Mesenchymal stem cell (in vitro differentiated cells and primary cell): ENCODE results near the gene ZNF814. TPM values are rescaled to one million over a fixed set of nuclear protein-coding genes. Genes with fewer than 3 reads are reported as not detected.

Experiments used
- DNase-seq: peaks from one replicate; pipeline ENCODE4 v3.0.0-alpha.2; 2013
- H2AFZ ChIP-seq: one replicate; pipeline ENCODE4 v1.6.1; 2013; ENCODE audit warnings: low read depth, mild to moderate bottlenecking, control low read depth, inconsistent platforms, low read length, moderate library complexity
- H2AK5ac ChIP-seq: 2 replicates; pipeline ENCODE4 v1.6.1; 2013; ENCODE audit warnings: low read length, moderate library complexity, mild to moderate bottlenecking, inconsistent platforms; ENCODE audit not compliant: severe bottlenecking
- H2BK120ac ChIP-seq: one replicate; pipeline ENCODE4 v1.6.1; 2013; ENCODE audit warnings: low read depth, mild to moderate bottlenecking, inconsistent platforms, low read length, moderate library complexity
- H2BK12ac ChIP-seq, 2 experiments: one replicate each; pipeline ENCODE4 v1.6.1; 2013; ENCODE audit warnings: inconsistent platforms in 2 of 2, low read length in 2 of 2, mild to moderate bottlenecking in 2 of 2, moderate library complexity in 2 of 2, control low read depth in 1 of 2
- H2BK15ac ChIP-seq: one replicate; pipeline ENCODE4 v1.6.1; 2013; ENCODE audit warnings: mild to moderate bottlenecking, low read depth, inconsistent platforms; ENCODE audit not compliant: poor library complexity, severe bottlenecking
- H2BK5ac ChIP-seq: 2 replicates; pipeline ENCODE4 v1.6.1; 2013; ENCODE audit warnings: low read depth, mild to moderate bottlenecking, low read length, control low read depth, inconsistent platforms; ENCODE audit not compliant: poor library complexity, severe bottlenecking
- H3K14ac ChIP-seq, 2 experiments: one replicate each; pipeline ENCODE4 v1.6.1; 2013; ENCODE audit warnings: inconsistent platforms in 2 of 2, low read length in 2 of 2, control low read depth in 1 of 2, mild to moderate bottlenecking in 1 of 2, moderate library complexity in 1 of 2
- H3K18ac ChIP-seq, 2 experiments: one replicate each; pipeline ENCODE4 v1.6.1; 2013; ENCODE audit warnings: inconsistent platforms in 2 of 2, low read length in 2 of 2, control low read depth in 1 of 2, low read depth in 1 of 2, mild to moderate bottlenecking in 1 of 2
- H3K23ac ChIP-seq, 2 experiments: one replicate each; pipeline ENCODE4 v1.6.1; 2013; ENCODE audit warnings: inconsistent platforms in 2 of 2, low read length in 2 of 2, mild to moderate bottlenecking in 2 of 2, moderate library complexity in 2 of 2, control low read depth in 1 of 2
- H3K27ac ChIP-seq: 2 replicates; pipeline ENCODE4 v1.5.1; 2013; ENCODE audit warnings: mild to moderate bottlenecking, moderate library complexity, low read length, control low read depth, inconsistent platforms; ENCODE audit not compliant: poor library complexity, severe bottlenecking
- H3K27me3 ChIP-seq, 2 experiments: 2 replicates each; pipeline versions ENCODE4 v1.6.1 to v1.7.0; 2013; ENCODE audit warnings: low read length in 2 of 2, mild to moderate bottlenecking in 2 of 2, moderate library complexity in 2 of 2, control low read depth in 1 of 2, inconsistent platforms in 1 of 2; ENCODE audit not compliant: control insufficient read depth in 1 of 2, insufficient read depth in 1 of 2
- H3K36me3 ChIP-seq, 2 experiments: 2 replicates each; pipeline versions ENCODE4 v1.6.1 to v1.7.0; 2013; ENCODE audit warnings: low read length in 2 of 2, control low read depth in 1 of 2, inconsistent platforms in 1 of 2, low read depth in 1 of 2, mild to moderate bottlenecking in 1 of 2; ENCODE audit not compliant: insufficient read depth in 2 of 2, control insufficient read depth in 1 of 2
- H3K4ac ChIP-seq, 2 experiments: one replicate each; pipeline ENCODE4 v1.6.1; 2013; ENCODE audit warnings: inconsistent platforms in 2 of 2, low read length in 2 of 2, mild to moderate bottlenecking in 2 of 2, moderate library complexity in 2 of 2, control low read depth in 1 of 2, low read depth in 1 of 2
- H3K4me1 ChIP-seq: 2 replicates; pipeline ENCODE4 v1.6.1; 2013; ENCODE audit warnings: low read depth, low read length, control low read depth; ENCODE audit not compliant: control insufficient read depth, insufficient read depth
- H3K4me2 ChIP-seq: 2 replicates; pipeline ENCODE4 v1.6.1; 2013; ENCODE audit warnings: low read length, mild to moderate bottlenecking, inconsistent platforms; ENCODE audit not compliant: poor library complexity, severe bottlenecking
- H3K4me3 ChIP-seq, 2 experiments: 2 replicates each; pipeline versions ENCODE4 v1.5.1 to v1.7.0; 2013; ENCODE audit warnings: low read length in 2 of 2, mild to moderate bottlenecking in 2 of 2, control low read depth in 1 of 2, low read depth in 1 of 2; ENCODE audit not compliant: insufficient read depth in 1 of 2
- H3K79me1 ChIP-seq: replicated peaks from 2 replicates; pipeline ENCODE4 v1.6.1; 2013; ENCODE audit warnings: mild to moderate bottlenecking, control low read depth, low read length, inconsistent platforms; ENCODE audit not compliant: poor library complexity, severe bottlenecking
- H3K9ac ChIP-seq: 2 replicates; pipeline ENCODE4 v1.7.0; 2013; ENCODE audit warnings: mild to moderate bottlenecking, low read length, moderate library complexity
- H3K9me3 ChIP-seq: 2 replicates; pipeline ENCODE4 v1.7.0; 2013; ENCODE audit warnings: mild to moderate bottlenecking, low read length; ENCODE audit not compliant: control insufficient read depth
- H4K8ac ChIP-seq: one replicate; pipeline ENCODE4 v1.6.1; 2013; ENCODE audit warnings: inconsistent platforms, mild to moderate bottlenecking, low read length, moderate library complexity
- H4K91ac ChIP-seq: one replicate; pipeline ENCODE4 v1.6.1; 2013; ENCODE audit warnings: mild to moderate bottlenecking, low read length, inconsistent platforms
- WGBS: methylation state at CpG from one replicate; pipeline ENCODE4 v1.1.7; 2013; ENCODE audit warnings: mixed read lengths; 5-methylcytosine and 5-hydroxymethylcytosine counted together
- polyA plus RNA-seq, 2 experiments: library from polyadenylated mRNA; stranded (reverse); fragments of 200-250 nt; gene quantifications; one replicate each; pipeline ENCODE4 v1.2.3, GENCODE V29; 2013

ZNF814 gene
- polyA plus RNA-seq (2013, experiment 1 of 2) = 10.7 TPM
- 9.8 TPM for polyA plus RNA-seq (2013, experiment 2 of 2)

GRCh38 chr19:57888560-57889231 is at the start of gene ZNF814:
ZNF814 (minus strand) TSS chr19:57889037; CDS start chr19:57888802, 235 bp downstream.
- peak; percentile 92 for DNase-seq
- peak within 1 kb of the TSS; percentile 88 to 91 for H3K18ac ChIP-seq
- peak within 1 kb of the TSS; percentile 48 for H2AFZ ChIP-seq
- H4K8ac ChIP-seq = peak within 1 kb of the TSS; percentile 95
- peak within 1 kb of the TSS; percentile 63 for H2BK12ac ChIP-seq
- 1% methylated on average over 41 of the region's 43 CpGs for WGBS
- peak within 1 kb of the TSS; percentile 82 to 94 for H3K4ac ChIP-seq
- H2AK5ac ChIP-seq = peak within 1 kb of the TSS; percentile 78
- peak within 1 kb of the TSS; percentile 67 for H2BK15ac ChIP-seq
- peaks cover 6 to 8% of the 10 kb centered on the region in 2 experiments for H3K36me3 ChIP-seq
- H3K9me3 ChIP-seq = peaks cover 4% of the 10 kb centered on the region
- peak within 1 kb of the TSS; percentile 92 for H4K91ac ChIP-seq
- H3K4me1 ChIP-seq = peaks cover 12% of the 10 kb centered on the region
- H3K27ac ChIP-seq = peak within 1 kb of the TSS; percentile 77
- no peaks in the 10 kb centered on the region for H3K27me3 ChIP-seq
- peak within 1 kb of the TSS; percentile 87 for H3K9ac ChIP-seq
- H3K79me1 ChIP-seq = peaks cover 12% of the 10 kb centered on the region
- peak within 1 kb of the TSS in 1 of 2 experiments; percentile 94 for H3K23ac ChIP-seq
- peak within 1 kb of the TSS; percentile 84 to 87 for H3K4me3 ChIP-seq
- H2BK120ac ChIP-seq = peak within 1 kb of the TSS; percentile 61
- H3K4me2 ChIP-seq = peak within 1 kb of the TSS; percentile 79
- H3K14ac ChIP-seq = peak within 1 kb of the TSS in 1 of 2 experiments; percentile 50
- H2BK5ac ChIP-seq = no peak within 1 kb of the TSS

- H4K8ac ChIP-seq = no peak overlapping the region
- no peak overlapping the region for H3K23ac ChIP-seq
- H2AFZ ChIP-seq = no peak overlapping the region
- no peak overlapping the region for H2BK5ac ChIP-seq
- no peak overlapping the region for H3K9ac ChIP-seq
- peaks cover 38% of the 10 kb centered on the region for H3K79me1 ChIP-seq
- no peak overlapping the region for H3K4me2 ChIP-seq
- H3K36me3 ChIP-seq = peaks cover 24 to 35% of the 10 kb centered on the region in 2 experiments
- H3K9me3 ChIP-seq = peaks cover 35% of the 10 kb centered on the region
- no peaks in the 10 kb centered on the region for H3K27me3 ChIP-seq
- DNase-seq = no peak
- no peak overlapping the region for H3K18ac ChIP-seq
- H3K27ac ChIP-seq = no peak overlapping the region
- WGBS = 93% methylated on average over 12 of the region's 12 CpGs
- H2BK120ac ChIP-seq = no peak overlapping the region
- H3K14ac ChIP-seq = no peak overlapping the region
- H2BK12ac ChIP-seq = no peak overlapping the region
- no peak overlapping the region for H4K91ac ChIP-seq
- no peak overlapping the region for H3K4me3 ChIP-seq
- no peak overlapping the region for H2AK5ac ChIP-seq
- H2BK15ac ChIP-seq = no peak overlapping the region
- no peaks in the 10 kb centered on the region for H3K4me1 ChIP-seq
- no peak overlapping the region for H3K4ac ChIP-seq
These were observed 46.9 kb upstream of the ZNF814 start for GRCh38 chr19:57935731-57936130.

- Histone ChIP-seq H2BK120ac (no peak within 1 kb of the TSS), H3K23ac (peak within 1 kb of the TSS in 1 of 2 experiments; percentile 68), H3K4me1 (no peaks in the 10 kb centered on the region), H2AK5ac (no peak within 1 kb of the TSS), H2AFZ (peak within 1 kb of the TSS; percentile 85), H4K8ac (peak within 1 kb of the TSS; percentile 9), H4K91ac (peak within 1 kb of the TSS; percentile 0), H3K36me3 (peaks cover 31 to 33% of the 10 kb centered on the region in 2 experiments), H3K9me3 (peaks cover 34% of the 10 kb centered on the region), H2BK12ac (no peak within 1 kb of the TSS), H3K14ac (no peak within 1 kb of the TSS), H2BK15ac (no peak within 1 kb of the TSS), H3K4me3 (peak within 1 kb of the TSS; percentile 72 to 90), H3K4me2 (peak within 1 kb of the TSS; percentile 67), H3K79me1 (peaks cover 42% of the 10 kb centered on the region), H3K27ac (no peak within 1 kb of the TSS), H3K4ac (peak within 1 kb of the TSS in 1 of 2 experiments; percentile 59), H3K9ac (peak within 1 kb of the TSS; percentile 91), H3K18ac (peak within 1 kb of the TSS in 1 of 2 experiments; percentile 52), H3K27me3 (no peaks in the 10 kb centered on the region), H2BK5ac (no peak within 1 kb of the TSS)
- peak; percentile 88 for DNase-seq
- 2% methylated on average over 50 of the region's 54 CpGs for WGBS
These were observed 46.2 kb upstream of the ZNF814 start, which contains the start of gene ZNF418 for GRCh38 chr19:57934820-57935665. ZNF418 (minus strand) TSS chr19:57935402; CDS start chr19:57933822, 1,580 bp downstream.

- H2BK120ac ChIP-seq = no peak overlapping the region
- no peak overlapping the region for H3K4me3 ChIP-seq
- H2BK15ac ChIP-seq = no peak overlapping the region
- H2AFZ ChIP-seq = no peak overlapping the region
- H3K27me3 ChIP-seq = no peaks in the 10 kb centered on the region
- no peak overlapping the region for H3K4ac ChIP-seq
- no peak overlapping the region for H3K14ac ChIP-seq
- no peak overlapping the region for H2AK5ac ChIP-seq
- H3K9me3 ChIP-seq = peaks cover 72% of the 10 kb centered on the region
- no peak overlapping the region for H4K8ac ChIP-seq
- H3K23ac ChIP-seq = no peak overlapping the region
- no peak overlapping the region for H4K91ac ChIP-seq
- WGBS = 98% methylated on average over 4 of the region's 4 CpGs
- H3K36me3 ChIP-seq = peaks cover 55 to 62% of the 10 kb centered on the region in 2 experiments
- H3K27ac ChIP-seq = no peak overlapping the region
- no peak overlapping the region for H3K9ac ChIP-seq
- no peak overlapping the region for H3K18ac ChIP-seq
- H3K4me2 ChIP-seq = no peak overlapping the region
- no peak overlapping the region for H2BK5ac ChIP-seq
- peaks cover 46% of the 10 kb centered on the region for H3K79me1 ChIP-seq
- no peaks in the 10 kb centered on the region for H3K4me1 ChIP-seq
- no peak overlapping the region for H2BK12ac ChIP-seq
- no peak for DNase-seq
These were observed 38.8 kb upstream of the ZNF814 start for GRCh38 chr19:57927587-57927986.
